Left ventricle myocardium inferior (tissue), 1 donor: ENCODE measurements around the gene PLCH1. TPM values are rescaled to one million over a fixed set of nuclear protein-coding genes. Genes with fewer than 3 reads are reported as not detected.

Experiments used
- DNase-seq: peaks from one replicate; pipeline ENCODE4 v3.0.0-alpha.2; 2020
- H3K27ac ChIP-seq: fragments of 200-600 bp; replicated peaks from 2 replicates; pipeline ENCODE4 v1.8.0; 2021
- H3K27me3 ChIP-seq: fragments of 200-600 bp; 2 replicates; pipeline ENCODE4 v1.8.0; 2021; ENCODE audit warnings: low read depth
- H3K36me3 ChIP-seq: fragments of 200-600 bp; 2 replicates; pipeline ENCODE4 v1.8.0; 2021
- H3K4me1 ChIP-seq: fragments of 200-600 bp; 2 replicates; pipeline ENCODE4 v1.8.0; 2021
- H3K4me3 ChIP-seq: fragments of 200-600 bp; 2 replicates; pipeline ENCODE4 v1.8.0; 2021; ENCODE audit warnings: mild to moderate bottlenecking, moderate library complexity
- H3K9me3 ChIP-seq: fragments of 200-600 bp; replicated peaks from 2 replicates; pipeline ENCODE4 v1.8.0; 2021
- CTCF ChIP-seq: fragments of 200-600 bp; IDR thresholded peaks from 2 replicates; pipeline ENCODE4 v1.8.0; 2021; ENCODE audit warnings: antibody characterized with exemption, mild to moderate bottlenecking, borderline replicate concordance
- intact Hi-C: fragments of 100-400 bp; cut with micrococcal nuclease; formaldehyde crosslinking; loops from one replicate; pipeline ENCODE4 v1.11.0; 2022
- total RNA-seq: library from RNA; stranded (reverse); fragmentation: NEBNext Ultra II Directional; extraction: Animal tissue kit (Norgen Biotek cat#: 25700); gene quantifications from one replicate; pipeline ENCODE4 v1.2.1, GENCODE V29; 2021
- donor health status: DM: no; HTN: yes; CAD: no; lungs with severe emphysema.

Gene PLCH1
- total RNA-seq, 1 donor from 2014 or later, result 0.85 TPM

- Histone ChIP-seq H3K27ac (no peak overlapping the region), H3K27me3 (no peaks in the 10 kb centered on the region), H3K36me3 (no peaks in the 10 kb centered on the region), H3K4me1 (peaks cover 17% of the 10 kb centered on the region), H3K9me3 (no peaks in the 10 kb centered on the region), H3K4me3 (no peak overlapping the region)
- intact Hi-C loops, result no loop called here
- TF ChIP-seq CTCF, result no peak
- DNase-seq, result no peak
These were observed 301.1 kb downstream of the PLCH1 start for GRCh38 chr3:155443815-155444214.

GRCh38 chr3:155442072-155442471, 302.8 kb downstream of the PLCH1 start:
- Histone ChIP-seq H3K27me3 (no peaks in the 10 kb centered on the region), H3K4me3 (no peak overlapping the region), H3K4me1 (peaks cover 9% of the 10 kb centered on the region), H3K9me3 (no peaks in the 10 kb centered on the region), H3K36me3 (no peaks in the 10 kb centered on the region), H3K27ac (no peak overlapping the region)
- intact Hi-C loops, result no loop called here
- DNase-seq, result no peak
- TF ChIP-seq CTCF, result no peak

- Histone ChIP-seq H3K4me3 (no peak overlapping the region), H3K36me3 (no peaks in the 10 kb centered on the region), H3K4me1 (peaks cover 9% of the 10 kb centered on the region), H3K9me3 (no peaks in the 10 kb centered on the region), H3K27ac (no peak overlapping the region), H3K27me3 (no peaks in the 10 kb centered on the region)
- no peak for TF ChIP-seq CTCF
- intact Hi-C loops, result no loop called here
- DNase-seq, result no peak
These were observed 303.4 kb downstream of the PLCH1 start for GRCh38 chr3:155441506-155441905.

GRCh38 chr3:155441026-155441425, 303.8 kb downstream of the PLCH1 start:
- Histone ChIP-seq H3K9me3 (no peaks in the 10 kb centered on the region), H3K4me3 (no peak overlapping the region), H3K27me3 (no peaks in the 10 kb centered on the region), H3K27ac (no peak overlapping the region), H3K36me3 (no peaks in the 10 kb centered on the region), H3K4me1 (peaks cover 9% of the 10 kb centered on the region)
- no peak for TF ChIP-seq CTCF
- intact Hi-C loops, result no loop called here
- no peak for DNase-seq

GRCh38 chr3:155435821-155436220, 309.1 kb downstream of the PLCH1 start:
- Histone ChIP-seq H3K36me3 (no peaks in the 10 kb centered on the region), H3K27me3 (no peaks in the 10 kb centered on the region), H3K27ac (no peak overlapping the region), H3K9me3 (no peaks in the 10 kb centered on the region), H3K4me1 (peaks cover 2% of the 10 kb centered on the region), H3K4me3 (no peak overlapping the region)
- DNase-seq, result no peak
- no peak for TF ChIP-seq CTCF
- intact Hi-C loops, result no loop called here
